Pons (tissue), 1 donor: ENCODE measurements around the gene GGACT.

Source experiments
- DNase-seq: peaks from one replicate; pipeline ENCODE4 v3.0.0-alpha.2; 2016; ENCODE audit warnings: low spot score

Gene GGACT

GRCh38 chr13:100547791-100548201, 40.8 kb downstream of the GGACT start:
- no peak for DNase-seq

- no peak for DNase-seq
Measured at GRCh38 chr13:100546713-100547405, 41.7 kb downstream of the GGACT start.

GRCh38 chr13:100545684-100546061, 42.9 kb downstream of the GGACT start:
- no peak for DNase-seq

GRCh38 chr13:100544866-100545683, 43.5 kb downstream of the GGACT start:
- DNase-seq: no peak

GRCh38 chr13:100543872-100544602, 44.6 kb downstream of the GGACT start:
- no peak for DNase-seq

GRCh38 chr13:100542826-100543156, 45.8 kb downstream of the GGACT start:
- no peak for DNase-seq

- no peak for DNase-seq
Measured at GRCh38 chr13:100541897-100542825, 46.4 kb downstream of the GGACT start.

GRCh38 chr13:100540621-100541020, 48.0 kb downstream of the GGACT start:
- DNase-seq: no peak

- no peak for DNase-seq
Measured at GRCh38 chr13:100537951-100538462, 50.6 kb downstream of the GGACT start.

- no peak for DNase-seq
Measured at GRCh38 chr13:100537486-100537885, 51.1 kb downstream of the GGACT start.

- DNase-seq: no peak
Measured at GRCh38 chr13:100536643-100537180, 51.9 kb downstream of the GGACT start.

- no peak for DNase-seq
Measured at GRCh38 chr13:100535426-100536135, 53.0 kb downstream of the GGACT start.

- no peak for DNase-seq
Measured at GRCh38 chr13:100534911-100535310, 53.7 kb downstream of the GGACT start.

- no peak for DNase-seq
Measured at GRCh38 chr13:100534147-100534843, 54.3 kb downstream of the GGACT start.

- no peak for DNase-seq
Measured at GRCh38 chr13:100533588-100534041, 55.0 kb downstream of the GGACT start.

GRCh38 chr13:100532836-100533435, 55.7 kb downstream of the GGACT start:
- DNase-seq: no peak

- DNase-seq: no peak
Measured at GRCh38 chr13:100532090-100532766, 56.4 kb downstream of the GGACT start.

GRCh38 chr13:100530671-100531213, 57.8 kb downstream of the GGACT start:
- DNase-seq: no peak
